Activated naive CD8-positive, alpha-beta T cell treated with anti-CD3 and anti-CD28 coated beads, Interleukin-2, amount 10 ng/mL, durations not matched to agents 7 days and 5 days (primary cell): Measurements from ENCODE around the gene CHAD. TPM values are rescaled to one million over a fixed set of nuclear protein-coding genes. Genes with fewer than 3 reads are reported as not detected.
"Not testable (repeated sequence)": the region's sequence is repeated elsewhere in the genome, so short reads cannot be mapped to it uniquely, and the experiment has no call there.

Experiments
- ATAC-seq: fragments of 150-1000 bp; cut with Tn5 transposase; one replicate; pipeline ENCODE4 v1.10.0; 2021; ENCODE audit warnings: low read depth, moderate library complexity
- POLR2A ChIA-PET: fragments of 350-600 bp; sonication (Branson Sonifier 250); formaldehyde crosslinking; loops from one replicate; lab custom pipeline; 2021; ENCODE audit warnings: antibody characterized with exemption; lab: Charles Lee
- DNase-seq: peaks from one replicate; pipeline ENCODE4 v3.0.0; 2021
- H3K27ac Mint-ChIP-seq: one replicate; pipeline ENCODE4 v1.8.0; 2022; ENCODE audit warnings: mild to moderate bottlenecking, mixed read lengths
- H3K27me3 Mint-ChIP-seq: one replicate; pipeline ENCODE4 v1.8.0; 2022; ENCODE audit warnings: mild to moderate bottlenecking, moderate library complexity, mixed read lengths
- H3K36me3 Mint-ChIP-seq: one replicate; pipeline ENCODE4 v1.8.0; 2021; ENCODE audit warnings: mild to moderate bottlenecking, mixed read lengths
- H3K4me1 Mint-ChIP-seq: one replicate; pipeline ENCODE4 v1.8.0; 2021; ENCODE audit warnings: mixed read lengths
- H3K4me3 Mint-ChIP-seq: one replicate; pipeline ENCODE4 v1.8.0; 2022; ENCODE audit warnings: mild to moderate bottlenecking, moderate library complexity, mixed read lengths
- H3K9me3 Mint-ChIP-seq: one replicate; pipeline ENCODE4 v1.8.0; 2021; ENCODE audit warnings: mixed read lengths
- total RNA-seq, 2 experiments: library from RNA; stranded (reverse); gene quantifications; one replicate each; pipeline ENCODE4 v1.2.3, GENCODE V29; 2021

CHAD gene
- total RNA-seq, 2 experiments from 2014 or later, result not detected

- Mint-ChIP-seq H3K36me3 (peaks cover 5% of the 10 kb centered on the region), H3K27ac (no peak overlapping the region), H3K9me3 (no peaks in the 10 kb centered on the region), H3K4me3 (no peak overlapping the region), H3K4me1 (peaks cover 20% of the 10 kb centered on the region), H3K27me3 (no peaks in the 10 kb centered on the region)
- no peak for DNase-seq
- POLR2A ChIA-PET, result interaction anchor here (0.6 kb wide), 1 partner anchor 1082 kb away, joined by 4 read pairs; no protein-coding TSS in a partner anchor
- no peak for ATAC-seq
Observed at GRCh38 chr17:50432125-50432762, 36.4 kb downstream of the CHAD start.

GRCh38 chr17:50430821-50431618, 37.7 kb downstream of the CHAD start:
- Mint-ChIP-seq H3K27ac (no peak overlapping the region), H3K27me3 (no peaks in the 10 kb centered on the region), H3K9me3 (no peaks in the 10 kb centered on the region), H3K4me1 (peaks cover 25% of the 10 kb centered on the region), H3K4me3 (no peak overlapping the region), H3K36me3 (peaks cover 4% of the 10 kb centered on the region)
- DNase-seq, result no peak
- no peak for ATAC-seq
- POLR2A ChIA-PET, result interaction anchor here (1.7 kb wide), 1 partner anchor 9 kb away, joined by 7 read pairs; no protein-coding TSS in a partner anchor

- POLR2A ChIA-PET, result no interaction called here
- no peak for ATAC-seq
- Mint-ChIP-seq H3K4me1 (peaks cover 32% of the 10 kb centered on the region), H3K27ac (no peak overlapping the region), H3K36me3 (peaks cover 4% of the 10 kb centered on the region), H3K9me3 (no peaks in the 10 kb centered on the region), H3K4me3 (no peak overlapping the region), H3K27me3 (no peaks in the 10 kb centered on the region)
- DNase-seq, result no peak
Observed at GRCh38 chr17:50429793-50430192, 38.9 kb downstream of the CHAD start.

GRCh38 chr17:50428831-50429424, 39.8 kb downstream of the CHAD start:
- DNase-seq, result no peak
- Mint-ChIP-seq H3K27me3 (no peaks in the 10 kb centered on the region), H3K27ac (no peak overlapping the region), H3K36me3 (peaks cover 4% of the 10 kb centered on the region), H3K9me3 (no peaks in the 10 kb centered on the region), H3K4me1 (peaks cover 30% of the 10 kb centered on the region), H3K4me3 (no peak overlapping the region)
- no peak for ATAC-seq
- POLR2A ChIA-PET, result interaction anchor here (0.6 kb wide), 1 partner anchor 9 kb away, joined by 3 read pairs; no protein-coding TSS in a partner anchor

- DNase-seq, H3K4me3 Mint-ChIP-seq, H3K9me3 Mint-ChIP-seq, ATAC-seq, H3K36me3 Mint-ChIP-seq, POLR2A ChIA-PET, H3K27me3 Mint-ChIP-seq: not testable (repeated sequence)
- H3K27ac Mint-ChIP-seq, result peak overlapping the region; percentile 57
- peaks cover 27% of the 10 kb centered on the region for H3K4me1 Mint-ChIP-seq
Observed at GRCh38 chr17:50428126-50428525, 40.6 kb downstream of the CHAD start.

GRCh38 chr17:50426814-50427787, 41.6 kb downstream of the CHAD start:
- Mint-ChIP-seq H3K4me3 (peak overlapping the region; percentile 91), H3K36me3 (peaks cover 4% of the 10 kb centered on the region), H3K4me1 (peaks cover 27% of the 10 kb centered on the region), H3K27ac (peak overlapping the region; percentile 87), H3K27me3 (no peaks in the 10 kb centered on the region), H3K9me3 (no peaks in the 10 kb centered on the region)
- DNase-seq (peak; percentile 49), ATAC-seq (peak; percentile 51)
- POLR2A ChIA-PET, result interaction anchor here (0.7 to 2.6 kb wide), 3 partner anchors 30 to 54 kb away, joined by 3 to 27 read pairs (median 8); partner anchors contain the start of genes EME1, LRRC59 and MRPL27

- no peaks in the 10 kb centered on the region for H3K27me3 Mint-ChIP-seq
- DNase-seq (no peak), ATAC-seq (peak; percentile 9)
- H3K27ac Mint-ChIP-seq, result peak overlapping the region; percentile 87
- H3K4me3 Mint-ChIP-seq, result peak overlapping the region; percentile 91
- peaks cover 2% of the 10 kb centered on the region for H3K36me3 Mint-ChIP-seq
- POLR2A ChIA-PET, result interaction anchor here (0.7 to 2.6 kb wide), 5 partner anchors 30 to 53 kb away, joined by 3 to 27 read pairs (median 4); partner anchors contain the start of genes EME1, LRRC59 and MRPL27
- H3K4me1 Mint-ChIP-seq, result peaks cover 29% of the 10 kb centered on the region
- no peaks in the 10 kb centered on the region for H3K9me3 Mint-ChIP-seq
Observed at GRCh38 chr17:50426472-50426782, 42.3 kb downstream of the CHAD start.

- no peaks in the 10 kb centered on the region for H3K9me3 Mint-ChIP-seq
- no peaks in the 10 kb centered on the region for H3K27me3 Mint-ChIP-seq
- DNase-seq (peak; percentile 84), ATAC-seq (peak; percentile 82)
- POLR2A ChIA-PET, result interaction anchor here (1.2 to 2.6 kb wide), 4 partner anchors 29 to 54 kb away, joined by 3 to 27 read pairs (median 6); partner anchors contain the start of genes EME1, LRRC59 and MRPL27
- H3K27ac Mint-ChIP-seq, result peak within 1 kb of the TSS; percentile 87
- H3K4me3 Mint-ChIP-seq, result peak within 1 kb of the TSS; percentile 91
- peaks cover 2% of the 10 kb centered on the region for H3K36me3 Mint-ChIP-seq
- peaks cover 34% of the 10 kb centered on the region for H3K4me1 Mint-ChIP-seq
Observed at GRCh38 chr17:50425682-50426471, 42.8 kb downstream of the CHAD start, which contains the start of gene ACSF2. Gene ACSF2 (plus strand): TSS chr17:50426218. CDS start chr17:50426262, 44 bp downstream.

GRCh38 chr17:50424996-50425681, 43.5 kb downstream of the CHAD start:
- peak overlapping the region; percentile 86 for H3K4me3 Mint-ChIP-seq
- ATAC-seq (no peak), DNase-seq (no peak)
- H3K9me3 Mint-ChIP-seq, result no peaks in the 10 kb centered on the region
- peak overlapping the region; percentile 83 for H3K27ac Mint-ChIP-seq
- H3K36me3 Mint-ChIP-seq, result peaks cover 2% of the 10 kb centered on the region
- H3K27me3 Mint-ChIP-seq, result no peaks in the 10 kb centered on the region
- POLR2A ChIA-PET, result interaction anchor here (1.2 to 2.6 kb wide), 4 partner anchors 28 to 54 kb away, joined by 3 to 27 read pairs (median 6); partner anchors contain the start of genes EME1, LRRC59 and MRPL27
- H3K4me1 Mint-ChIP-seq, result peaks cover 36% of the 10 kb centered on the region

GRCh38 chr17:50424246-50424995, 44.3 kb downstream of the CHAD start:
- no peak for ATAC-seq
- H3K4me1 Mint-ChIP-seq, result peaks cover 33% of the 10 kb centered on the region
- no peaks in the 10 kb centered on the region for H3K27me3 Mint-ChIP-seq
- no peak overlapping the region for H3K27ac Mint-ChIP-seq
- no peak for DNase-seq
- H3K36me3 Mint-ChIP-seq, result peaks cover 2% of the 10 kb centered on the region
- peaks cover under 1% of the 10 kb centered on the region for H3K9me3 Mint-ChIP-seq
- POLR2A ChIA-PET, result no interaction called here
- peak overlapping the region; percentile 32 for H3K4me3 Mint-ChIP-seq
